Spleen (tissue), 7 donors: ENCODE measurements around the gene KDF1.

ENCODE experiments used
- POLR2A ChIP-seq, 3 donors: fragments of 450-650 bp; IDR thresholded peaks; one replicate each; pipeline ENCODE4 v1.5.1; 2017; ENCODE audit warnings: antibody characterized with exemption in 3 of 3, mild to moderate bottlenecking in 1 of 3
- POLR2AphosphoS5 ChIP-seq, 3 donors: sonication (generic); formaldehyde crosslinking; IDR thresholded peaks; one replicate each; pipeline ENCODE4 v1.5.1; 2017; ENCODE audit warnings: antibody characterized with exemption in 3 of 3
- TF ChIP-seq, protein P1 (sequence below), 11 experiments: fragments of 200-600 bp in 7 of 11; fragments of 450-650 bp in 4 of 11; sonication (generic) in 4 of 11; IDR thresholded peaks in 8 of 11; conservative IDR thresholded peaks in 3 of 11; 1 replicate in 7 of 11; 2 replicates in 4 of 11; pipeline versions ENCODE4 v1.4.0 to v1.8.0; 2016 to 2021; ENCODE audit warnings: antibody characterized with exemption in 11 of 11, inconsistent platforms in 4 of 11, mild to moderate bottlenecking in 1 of 11
- donor health status: DM: no; HTN: no; CAD: no; lungs with moderate emphysema.
- donor health status: DM: no; HTN: no; CAD: no.
- donor health status: DM: no; HTN: no; CAD: no.

- TF ChIP-seq, protein P1, sequence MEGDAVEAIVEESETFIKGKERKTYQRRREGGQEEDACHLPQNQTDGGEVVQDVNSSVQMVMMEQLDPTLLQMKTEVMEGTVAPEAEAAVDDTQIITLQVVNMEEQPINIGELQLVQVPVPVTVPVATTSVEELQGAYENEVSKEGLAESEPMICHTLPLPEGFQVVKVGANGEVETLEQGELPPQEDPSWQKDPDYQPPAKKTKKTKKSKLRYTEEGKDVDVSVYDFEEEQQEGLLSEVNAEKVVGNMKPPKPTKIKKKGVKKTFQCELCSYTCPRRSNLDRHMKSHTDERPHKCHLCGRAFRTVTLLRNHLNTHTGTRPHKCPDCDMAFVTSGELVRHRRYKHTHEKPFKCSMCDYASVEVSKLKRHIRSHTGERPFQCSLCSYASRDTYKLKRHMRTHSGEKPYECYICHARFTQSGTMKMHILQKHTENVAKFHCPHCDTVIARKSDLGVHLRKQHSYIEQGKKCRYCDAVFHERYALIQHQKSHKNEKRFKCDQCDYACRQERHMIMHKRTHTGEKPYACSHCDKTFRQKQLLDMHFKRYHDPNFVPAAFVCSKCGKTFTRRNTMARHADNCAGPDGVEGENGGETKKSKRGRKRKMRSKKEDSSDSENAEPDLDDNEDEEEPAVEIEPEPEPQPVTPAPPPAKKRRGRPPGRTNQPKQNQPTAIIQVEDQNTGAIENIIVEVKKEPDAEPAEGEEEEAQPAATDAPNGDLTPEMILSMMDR (IDR thresholded peaks at IDR 0.05 in 8 of 11, conservative IDR thresholded peaks at IDR 0.05 in 3 of 11): no peak
- no peak for TF ChIP-seq POLR2AphosphoS5 (IDR thresholded peaks at IDR 0.05)
- no peak for TF ChIP-seq POLR2A (IDR thresholded peaks at IDR 0.05)
Observed at GRCh38 chr1:26996024-26996423, 35.8 kb upstream of the KDF1 start.
